DMS53 treated with DMSO at 0.1 percent for 48 hours (cell line): ENCODE results near the gene LRRK1.

ENCODE experiments used
- DNase-seq: peaks from one replicate; lab custom pipeline; 2025; ENCODE audit not compliant: unreplicated experiment; lab: John Stamatoyannopoulos, UW

Gene LRRK1

DNA sequence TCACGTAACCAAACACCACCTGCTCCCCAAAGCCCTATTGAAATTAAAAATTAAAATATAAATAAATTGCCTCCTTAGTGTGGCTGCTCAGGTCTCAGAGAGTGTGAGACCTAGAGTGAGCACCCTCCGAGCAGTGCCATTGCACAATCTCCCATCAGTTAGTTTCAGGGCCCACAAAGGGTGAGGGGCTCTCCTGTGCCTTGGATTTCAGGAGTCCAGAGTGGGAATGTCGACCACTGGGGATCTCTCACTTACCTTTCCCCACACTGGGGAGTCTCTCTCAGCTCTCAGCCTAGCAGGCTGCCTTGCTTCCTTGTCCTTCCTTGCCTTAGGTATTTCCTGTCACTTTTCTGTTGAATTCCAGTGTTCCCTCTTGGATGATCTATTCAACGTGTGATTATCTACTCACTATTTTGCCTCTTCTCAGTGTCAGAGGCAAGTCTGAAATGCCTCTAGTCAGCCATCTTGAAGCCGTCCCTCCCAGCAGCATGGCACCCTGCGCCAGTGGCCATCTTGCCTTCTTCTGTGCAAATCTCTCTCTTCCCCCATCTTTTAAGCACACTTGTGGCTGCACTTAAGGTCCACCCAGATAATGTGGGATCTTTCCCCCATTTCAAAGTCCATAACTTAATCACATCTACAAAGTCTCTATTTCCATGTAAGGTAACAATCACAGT lies 119.3 kb downstream of the LRRK1 start:
- no peak for DNase-seq

DNA sequence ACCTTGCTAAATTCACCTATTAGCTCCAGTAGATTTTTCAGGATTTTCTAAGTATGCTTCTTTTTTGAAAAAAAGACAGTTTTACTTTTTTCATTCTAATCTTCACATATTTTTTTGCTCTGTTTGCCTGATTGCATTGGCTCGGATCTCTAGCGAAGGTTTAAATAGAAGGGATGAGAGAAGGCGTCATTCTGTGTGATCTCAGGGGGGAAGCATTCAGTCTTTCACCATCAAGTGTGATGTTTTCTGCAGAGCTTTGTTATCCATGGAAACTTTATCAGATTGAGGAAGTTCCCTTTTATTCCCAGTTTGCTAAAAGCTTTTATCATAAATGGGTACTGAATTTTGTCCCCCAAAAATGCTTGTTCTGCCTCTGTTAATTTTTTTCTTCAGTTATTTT lies 120.3 kb downstream of the LRRK1 start:
- no peak for DNase-seq

DNA sequence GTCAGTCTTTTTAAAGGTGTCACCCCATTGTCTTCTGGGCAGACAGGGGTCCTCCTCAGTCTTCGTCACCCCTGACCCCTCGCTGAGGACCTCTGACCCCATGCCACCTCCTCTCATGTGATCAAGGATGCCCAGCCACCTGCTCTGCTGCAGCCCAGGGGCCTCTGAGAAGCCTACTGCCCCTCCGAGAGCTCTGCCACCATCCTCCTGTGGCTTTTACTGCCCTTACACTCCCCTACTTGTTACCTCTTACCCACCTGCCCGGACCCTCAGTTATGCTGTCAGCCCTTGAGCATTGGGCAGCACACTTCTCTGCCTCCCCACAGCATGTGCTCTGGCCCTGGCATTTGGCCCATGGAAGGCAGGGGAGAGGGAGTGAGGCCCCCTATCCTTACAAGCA lies 123.2 kb downstream of the LRRK1 start:
- no peak for DNase-seq

DNA sequence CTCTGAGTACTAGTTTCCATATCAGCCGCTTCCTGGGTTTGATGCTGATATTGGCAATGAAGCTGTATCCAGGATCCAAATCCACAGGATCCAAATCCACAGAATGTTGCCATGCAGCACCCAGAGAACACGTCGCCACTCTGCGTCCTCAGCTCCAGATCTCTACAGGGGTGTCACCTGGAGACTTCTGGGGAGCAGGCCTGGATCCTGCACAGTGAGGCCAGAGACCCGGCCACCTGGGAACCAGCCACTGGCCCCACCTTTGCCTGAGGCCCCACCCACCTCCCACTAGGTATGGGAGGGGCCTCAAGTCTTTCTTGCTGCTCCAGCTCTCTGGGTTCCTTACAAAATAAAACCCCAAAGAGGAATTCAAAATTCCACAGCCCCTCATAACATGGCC lies 123.9 kb downstream of the LRRK1 start:
- no peak for DNase-seq

DNA sequence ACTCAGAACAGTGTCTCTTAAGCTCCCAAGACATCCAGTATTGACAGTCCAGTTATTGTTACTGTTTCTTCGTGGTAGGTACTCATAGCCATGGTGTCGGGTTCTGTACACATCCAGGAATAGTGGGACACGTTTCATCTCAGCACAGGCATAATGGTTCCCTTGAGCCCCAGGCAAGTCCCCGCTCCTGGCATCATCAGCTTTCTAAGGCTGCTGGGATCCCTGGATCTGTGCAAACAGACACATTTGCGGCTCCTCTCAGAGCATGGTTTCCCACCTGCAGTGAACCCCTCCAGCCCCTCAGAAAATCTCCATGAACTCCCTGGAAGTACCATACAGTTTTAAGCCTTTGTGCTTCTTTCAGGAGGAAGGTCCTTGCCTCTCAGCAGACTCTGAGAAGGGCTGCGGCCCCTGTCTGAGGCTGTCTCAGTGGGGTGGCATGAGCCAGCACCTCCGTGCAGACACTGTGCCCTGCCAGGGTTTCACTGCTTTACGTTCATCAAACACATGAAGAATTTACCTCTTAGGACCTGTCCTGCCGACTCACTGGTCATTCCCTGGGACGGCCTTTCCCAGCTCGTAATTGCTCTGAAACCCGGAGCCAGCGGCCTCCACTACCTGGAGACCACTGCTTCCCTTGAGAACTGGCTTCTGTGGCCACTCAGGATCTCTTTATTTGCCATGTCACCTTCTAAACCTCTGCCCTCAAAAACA lies 124.9 kb downstream of the LRRK1 start:
- DNase-seq = no peak

DNA sequence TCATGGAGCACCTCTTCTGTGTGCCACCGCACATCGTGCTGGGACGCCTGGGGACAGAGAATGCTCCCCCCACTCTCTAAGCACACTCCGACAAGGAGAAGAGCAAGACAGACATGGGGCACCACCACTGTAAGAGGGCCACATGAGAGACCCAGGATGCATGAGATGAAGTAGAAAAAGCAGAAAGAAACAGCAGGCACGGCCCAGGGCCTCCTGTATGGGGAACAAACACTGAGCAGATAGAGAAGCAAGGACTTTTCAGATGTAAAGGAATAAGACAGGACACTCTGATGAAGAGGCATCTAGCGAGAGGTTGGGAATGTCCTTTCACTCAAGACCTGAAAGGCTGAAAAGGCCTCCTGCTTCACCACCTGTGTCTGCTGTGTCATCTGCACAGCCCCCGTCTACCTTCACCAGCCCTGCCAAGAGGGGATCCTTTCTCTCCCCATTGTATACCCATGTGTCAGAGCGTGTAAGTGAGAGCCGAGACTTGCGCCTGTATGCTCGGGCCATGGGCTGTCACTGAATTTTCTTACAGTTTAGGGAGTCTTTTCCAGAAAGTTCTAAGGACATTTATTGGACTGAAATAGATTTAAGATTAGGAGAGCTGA lies 125.6 kb downstream of the LRRK1 start:
- no peak for DNase-seq

DNA sequence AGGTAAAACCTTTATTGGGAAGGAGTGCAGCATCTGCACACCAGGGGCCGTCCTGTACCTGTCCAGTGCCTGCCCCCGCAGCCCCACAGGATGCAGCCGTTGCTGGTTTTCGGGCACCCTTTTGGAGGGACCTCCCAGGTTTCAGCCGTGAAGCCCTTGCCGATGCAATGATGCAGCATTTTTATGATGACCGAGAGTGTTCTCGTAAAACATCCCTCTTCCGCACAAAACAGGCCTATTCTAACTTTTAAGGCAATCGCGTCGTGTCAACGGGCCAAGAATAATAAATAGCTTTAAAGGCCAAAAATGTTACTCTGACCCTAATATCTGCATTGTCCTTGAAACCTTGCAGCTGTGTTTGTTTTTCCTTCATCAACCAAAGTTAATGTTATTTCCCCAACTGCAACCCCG lies 126.1 kb downstream of the LRRK1 start:
- no peak for DNase-seq

DNA sequence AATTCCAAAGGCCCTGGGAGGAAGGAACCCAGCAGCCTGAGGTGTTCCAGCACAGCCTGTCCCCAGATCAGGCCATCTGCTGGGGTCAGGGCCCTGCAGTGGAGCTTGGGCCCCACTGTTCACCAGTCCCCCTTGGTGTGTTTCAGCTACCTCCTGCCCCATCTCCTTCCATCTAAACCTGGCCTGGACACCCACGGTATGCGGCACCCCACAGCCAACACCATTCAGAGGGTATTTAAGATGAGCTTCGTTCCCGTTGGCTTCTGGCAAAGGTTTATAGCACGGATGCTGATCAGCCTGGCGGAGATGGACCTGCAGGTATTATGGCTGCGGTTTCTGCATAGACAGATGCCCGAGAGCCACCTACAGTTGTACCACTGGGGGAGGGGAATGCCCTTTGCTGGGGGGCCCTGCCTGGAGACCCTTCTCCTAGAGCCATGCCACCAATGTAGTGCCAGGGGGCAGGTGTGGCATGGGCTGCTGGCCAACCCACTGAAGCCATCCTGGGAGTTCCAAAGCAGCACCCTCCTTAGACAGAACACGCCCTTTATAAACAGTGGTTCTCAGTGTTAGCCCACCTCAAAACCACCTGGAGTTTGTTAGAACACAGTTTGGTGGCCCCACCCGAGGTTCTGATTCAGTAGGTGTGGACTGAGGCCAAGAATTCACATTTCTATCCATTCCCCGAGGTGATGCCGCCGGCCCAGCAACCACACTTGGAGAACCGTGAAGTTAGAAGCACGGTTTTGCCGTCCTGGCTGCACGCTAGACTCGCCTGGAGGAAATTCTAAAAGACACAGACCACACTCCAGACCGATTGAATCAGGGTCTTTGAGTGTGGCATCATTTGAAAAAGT lies 126.9 kb downstream of the LRRK1 start:
- no peak for DNase-seq

DNA sequence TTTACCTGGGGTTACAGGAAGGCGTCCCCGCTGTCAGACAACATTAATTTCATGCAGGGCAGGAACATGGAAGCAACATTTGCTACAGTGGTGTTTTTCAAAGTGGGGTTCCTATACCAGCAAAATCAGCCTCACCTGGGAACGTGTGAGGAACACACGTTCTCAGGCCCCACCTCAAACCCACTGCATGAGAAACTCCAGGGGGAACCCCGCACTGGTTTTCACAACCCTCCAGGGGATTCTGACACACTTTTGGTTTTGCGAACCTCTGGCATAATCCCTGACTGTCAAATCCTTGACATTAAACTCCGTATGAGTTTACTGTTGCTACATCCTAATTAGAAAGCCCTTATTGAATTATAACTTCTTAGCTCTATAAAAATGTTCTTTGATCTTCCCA lies 127.7 kb downstream of the LRRK1 start:
- no peak for DNase-seq

DNA sequence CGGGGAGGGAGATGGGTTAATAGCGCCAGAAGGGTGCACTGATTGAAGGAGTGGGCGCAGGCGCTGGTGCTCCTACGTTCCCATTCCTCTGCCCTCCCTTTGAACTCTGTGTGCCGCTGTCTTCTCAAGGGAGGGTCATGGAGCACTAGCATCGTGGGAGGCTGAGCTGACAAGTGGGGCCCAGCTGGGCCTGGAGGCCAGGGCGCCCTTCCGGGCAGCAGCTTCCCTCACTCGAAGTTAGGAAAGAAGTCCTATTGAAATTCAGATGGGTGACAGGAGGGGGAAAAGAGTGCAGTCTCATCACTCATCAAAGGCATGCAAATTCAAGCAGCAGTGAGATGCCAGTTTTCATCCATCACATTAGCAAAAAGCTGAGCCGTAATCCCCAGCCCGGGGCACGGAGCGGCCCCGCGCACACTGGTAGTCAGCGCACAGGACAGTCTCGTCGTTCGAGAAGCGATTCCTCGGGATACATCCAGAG lies 128.2 kb downstream of the LRRK1 start:
- DNase-seq = no peak

DNA sequence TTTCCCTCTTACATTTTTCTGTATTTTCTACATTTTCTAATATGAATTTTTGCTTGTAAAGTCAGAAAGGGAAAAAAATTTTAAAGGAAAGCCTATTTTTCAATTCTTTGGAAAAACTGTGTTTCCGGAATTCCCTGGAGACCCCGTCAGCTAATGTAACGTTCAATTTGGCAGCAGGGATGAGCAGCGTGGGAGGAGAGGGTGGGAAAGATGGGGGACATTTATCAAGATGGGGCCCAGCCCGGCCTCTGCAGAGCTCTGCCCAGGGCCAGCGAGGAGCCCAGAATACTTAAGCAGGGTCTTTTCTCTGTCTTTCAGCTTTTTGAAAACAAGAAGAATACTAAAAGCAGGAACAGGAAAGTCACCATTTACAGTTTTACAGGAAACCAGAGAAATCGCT lies 129.0 kb downstream of the LRRK1 start:
- DNase-seq = no peak

DNA sequence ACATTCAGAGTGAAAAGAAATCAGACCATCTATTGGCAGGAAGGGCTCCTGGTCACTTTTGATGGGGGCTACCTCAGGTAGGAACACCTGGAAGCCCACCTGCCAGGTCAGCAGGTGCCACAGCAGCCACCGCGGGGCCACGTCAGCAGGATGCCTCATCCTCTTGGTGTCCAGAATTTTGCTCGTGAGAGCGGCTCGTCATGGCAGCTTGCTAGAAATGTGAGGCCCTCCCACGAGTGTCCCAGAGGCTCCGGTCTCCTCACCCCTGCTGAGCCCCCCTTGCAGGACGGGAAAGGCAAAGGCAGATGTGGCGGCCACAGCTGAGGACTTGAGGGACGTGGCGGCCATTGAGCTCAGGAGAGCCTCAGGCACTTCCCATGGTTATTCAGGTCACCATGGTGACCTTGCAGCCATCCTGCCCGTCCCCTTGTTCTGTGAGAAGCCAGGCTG lies 129.4 kb downstream of the LRRK1 start:
- no peak for DNase-seq

DNA sequence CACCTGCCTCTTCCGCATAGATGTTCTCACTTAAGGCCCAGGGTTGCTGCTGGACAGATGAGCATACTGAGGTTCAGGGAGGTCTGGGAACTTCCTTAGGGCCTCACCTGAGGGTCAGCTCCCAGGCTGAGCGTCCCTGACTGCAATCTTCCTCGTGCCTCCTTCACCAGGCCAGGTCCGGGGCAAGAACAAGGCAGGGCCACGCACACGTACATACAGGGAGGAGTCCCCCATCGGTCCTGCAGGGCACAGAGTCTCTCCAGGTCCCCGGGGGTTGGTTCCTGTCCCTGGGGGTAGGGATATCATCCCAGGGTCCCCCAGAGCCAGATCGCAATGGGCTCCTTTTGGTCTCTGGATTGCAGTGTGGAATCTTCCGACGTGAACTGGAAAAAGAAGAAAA lies 130.1 kb downstream of the LRRK1 start:
- DNase-seq = no peak

DNA sequence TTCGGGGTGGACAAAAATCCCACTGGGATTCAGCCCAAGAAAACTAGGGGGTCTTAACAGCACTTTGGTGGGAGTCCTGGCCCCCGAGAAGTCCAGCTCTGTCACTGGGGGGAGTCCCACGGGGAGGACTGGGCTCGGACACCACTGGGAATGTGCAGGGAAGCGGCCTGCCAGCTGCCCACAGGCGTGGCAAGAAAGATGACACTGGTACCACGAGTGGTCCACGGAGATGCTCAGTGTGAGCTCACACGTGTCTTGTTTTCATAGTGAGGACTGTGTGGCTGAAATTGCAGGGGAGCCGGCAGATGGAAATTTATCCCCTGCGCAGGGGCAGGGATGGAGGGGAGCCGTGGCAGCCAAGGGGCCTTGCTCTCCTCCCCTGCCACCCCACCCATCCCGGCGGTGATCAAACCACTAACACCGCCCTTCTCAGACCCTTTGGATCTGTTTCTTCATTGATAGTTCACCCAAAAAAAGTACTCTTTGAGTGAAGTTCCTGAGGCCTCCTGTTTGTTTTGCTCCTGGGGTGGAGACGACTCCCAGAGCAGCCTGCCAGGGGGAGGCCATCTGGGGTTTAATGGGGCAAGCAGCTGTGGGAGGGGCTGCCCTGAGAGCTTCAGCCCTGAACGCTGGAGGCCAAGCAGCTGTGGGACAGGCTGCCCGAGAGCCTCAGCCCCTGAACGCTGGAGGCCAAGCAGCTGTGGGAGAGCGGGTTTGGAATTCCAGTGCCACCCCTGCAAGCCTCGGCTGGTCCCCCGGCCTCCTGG lies 130.9 kb downstream of the LRRK1 start:
- DNase-seq = no peak

DNA sequence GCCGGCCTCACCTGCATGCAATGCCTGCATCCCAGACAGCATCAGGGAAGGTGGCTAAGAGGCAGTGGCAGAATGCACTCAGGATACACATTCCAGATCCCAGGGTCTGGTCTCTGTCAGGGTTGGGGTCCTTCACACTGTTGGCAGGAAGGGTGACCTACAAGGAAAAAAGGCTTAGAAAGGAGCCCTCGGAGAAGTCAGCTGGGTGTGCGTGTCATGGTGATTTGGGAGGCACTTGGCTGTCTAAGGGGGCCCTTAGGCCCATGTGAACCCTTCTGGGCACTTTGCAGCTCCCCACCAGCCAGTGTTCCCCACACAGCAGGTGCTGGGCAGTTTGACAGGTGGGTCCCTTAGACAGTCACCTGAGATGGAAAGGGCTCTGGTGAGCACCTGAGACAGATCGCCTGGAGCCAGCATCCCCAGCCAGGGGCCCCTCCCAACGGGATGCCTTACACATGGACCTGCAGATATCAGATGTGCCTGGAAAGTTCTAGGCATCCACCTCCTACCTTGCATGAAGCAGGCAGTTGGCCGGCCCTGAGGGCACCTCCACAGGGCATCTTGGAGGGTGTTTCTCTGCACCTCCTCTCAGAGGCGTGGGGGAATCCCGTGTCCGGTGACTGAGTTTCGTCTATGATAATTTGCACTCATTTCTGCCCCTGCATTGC lies 131.6 kb downstream of the LRRK1 start:
- DNase-seq = no peak

DNA sequence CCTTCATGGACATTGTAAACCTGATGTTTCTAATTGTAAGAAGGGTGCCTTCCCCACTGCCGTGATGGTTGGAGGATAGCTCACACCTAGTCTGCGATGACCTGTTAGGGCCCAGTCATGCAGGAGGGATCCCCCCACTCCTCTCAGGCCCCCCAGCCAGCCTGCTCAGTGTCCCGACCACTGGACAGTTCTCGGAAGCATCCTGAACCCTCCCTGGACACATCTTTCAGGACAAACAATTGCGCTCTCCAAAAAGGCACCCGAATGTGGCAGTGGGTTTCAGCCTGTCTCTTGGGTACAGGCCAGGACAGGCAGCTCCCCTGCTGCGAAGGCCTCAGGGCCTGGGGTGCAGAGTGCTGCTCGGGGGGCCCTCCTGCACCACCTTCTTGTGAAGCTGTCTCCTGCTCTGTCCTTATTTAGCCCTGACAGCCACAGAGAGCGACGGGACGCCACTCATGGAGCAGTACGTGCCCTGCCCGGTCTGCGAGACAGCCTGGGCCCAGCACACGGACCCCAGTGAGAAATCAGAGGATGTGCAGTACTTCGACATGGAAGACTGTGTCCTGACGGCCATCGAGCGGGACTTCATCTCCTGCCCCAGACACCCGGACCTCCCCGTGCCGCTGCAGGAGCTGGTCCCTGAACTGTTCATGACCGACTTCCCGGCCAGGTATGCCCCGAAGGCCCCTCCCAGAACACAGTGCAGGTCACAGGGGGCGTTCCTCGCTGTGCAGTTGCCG lies 132.3 kb downstream of the LRRK1 start:
- DNase-seq = no peak

DNA sequence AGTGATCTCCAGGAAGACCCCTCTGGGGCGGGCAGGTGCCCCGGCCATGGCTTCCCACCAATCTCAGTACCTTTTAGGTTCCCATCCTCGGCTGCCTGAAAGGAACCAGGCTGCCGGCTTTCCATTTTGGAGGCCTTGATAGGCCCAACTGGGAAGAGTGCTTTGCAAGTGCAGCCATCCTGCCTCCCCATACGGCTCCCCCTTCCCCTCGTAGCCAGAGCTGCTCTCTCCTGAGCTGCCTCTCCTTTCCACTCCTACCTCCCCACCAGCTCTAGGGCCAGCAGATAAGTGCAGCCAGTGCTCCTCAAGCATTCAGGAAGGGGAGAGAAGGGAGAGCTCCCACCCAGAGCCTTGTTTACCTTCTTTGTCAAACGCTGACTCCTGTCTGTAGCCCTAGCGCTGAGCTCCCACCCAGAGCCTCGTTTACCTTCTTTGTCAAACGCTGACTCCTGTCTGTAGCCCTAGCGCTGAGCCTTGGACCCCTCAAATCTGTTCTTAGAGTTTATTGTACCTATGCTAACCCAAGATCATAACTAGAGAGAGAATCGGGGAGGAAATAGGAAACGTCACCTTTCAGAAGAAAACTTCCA lies 133.0 kb downstream of the LRRK1 start:
- DNase-seq = no peak

DNA sequence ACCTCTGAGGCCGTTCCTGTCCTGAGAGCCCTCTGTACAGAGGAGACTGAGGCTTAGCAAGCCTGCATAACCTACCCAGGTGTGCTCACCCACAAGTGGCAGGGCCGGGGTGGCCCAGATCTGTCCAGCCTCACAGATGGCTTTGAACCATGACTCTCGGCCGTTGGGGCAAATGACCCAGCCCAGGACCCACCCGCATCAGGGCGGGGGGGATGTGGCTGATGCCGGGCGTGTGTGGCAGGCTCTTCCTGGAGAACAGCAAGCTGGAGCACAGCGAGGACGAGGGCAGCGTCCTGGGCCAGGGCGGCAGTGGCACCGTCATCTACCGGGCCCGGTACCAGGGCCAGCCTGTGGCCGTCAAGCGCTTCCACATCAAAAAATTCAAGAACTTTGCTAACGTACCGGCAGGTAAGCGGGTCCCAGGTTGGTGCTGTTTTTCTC lies 133.5 kb downstream of the LRRK1 start:
- DNase-seq = no peak

DNA sequence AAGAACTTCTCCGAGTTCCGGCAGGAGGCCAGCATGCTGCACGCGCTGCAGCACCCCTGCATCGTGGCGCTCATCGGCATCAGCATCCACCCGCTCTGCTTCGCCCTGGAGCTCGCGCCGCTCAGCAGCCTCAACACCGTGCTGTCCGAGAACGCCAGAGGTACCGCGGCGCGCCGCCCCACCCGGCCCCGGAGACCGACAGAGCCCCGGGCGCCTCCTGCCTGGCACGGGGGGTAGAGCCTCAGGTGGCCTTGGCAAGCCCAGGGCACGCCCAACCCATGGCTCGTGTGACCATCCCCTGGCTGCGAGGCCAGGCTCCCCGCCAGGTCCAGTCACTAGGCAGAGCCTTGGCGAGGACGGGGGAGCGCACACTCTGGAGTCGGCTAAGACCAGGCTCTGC lies 134.1 kb downstream of the LRRK1 start:
- DNase-seq = no peak
